Measurements from ENCODE around the gene TRABD2B.

DNA sequence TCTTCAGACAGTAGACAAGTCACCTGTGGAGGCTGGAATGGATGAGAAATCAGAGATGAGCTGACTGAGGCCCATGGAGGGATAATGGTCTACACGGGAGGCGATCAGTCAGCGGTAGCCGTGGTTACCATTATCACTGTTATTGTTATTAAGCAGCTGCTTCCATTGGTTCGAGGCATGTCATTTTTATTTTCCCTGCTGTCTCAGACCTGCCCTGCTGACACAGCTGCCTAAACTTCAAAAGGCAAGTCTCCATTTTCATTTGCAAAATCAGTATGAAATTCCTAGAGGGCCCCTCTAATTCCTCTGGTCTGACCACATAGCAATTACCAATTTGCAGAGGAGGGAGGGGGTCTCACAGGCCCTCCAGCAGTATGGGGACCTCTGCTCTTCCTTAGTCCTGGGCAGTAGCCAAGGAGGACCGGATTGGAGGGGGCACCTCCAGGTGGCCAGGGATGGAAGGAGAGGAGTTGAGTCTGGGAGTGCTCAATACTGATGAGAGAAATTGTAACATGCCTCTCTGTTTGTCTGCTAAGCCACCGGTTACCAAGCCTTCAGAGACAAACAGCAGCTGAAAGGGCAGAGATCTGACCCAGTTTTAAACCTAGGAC is 184.2 kb downstream of the TRABD2B start:
- TF ChIP-seq, protein P1, sequence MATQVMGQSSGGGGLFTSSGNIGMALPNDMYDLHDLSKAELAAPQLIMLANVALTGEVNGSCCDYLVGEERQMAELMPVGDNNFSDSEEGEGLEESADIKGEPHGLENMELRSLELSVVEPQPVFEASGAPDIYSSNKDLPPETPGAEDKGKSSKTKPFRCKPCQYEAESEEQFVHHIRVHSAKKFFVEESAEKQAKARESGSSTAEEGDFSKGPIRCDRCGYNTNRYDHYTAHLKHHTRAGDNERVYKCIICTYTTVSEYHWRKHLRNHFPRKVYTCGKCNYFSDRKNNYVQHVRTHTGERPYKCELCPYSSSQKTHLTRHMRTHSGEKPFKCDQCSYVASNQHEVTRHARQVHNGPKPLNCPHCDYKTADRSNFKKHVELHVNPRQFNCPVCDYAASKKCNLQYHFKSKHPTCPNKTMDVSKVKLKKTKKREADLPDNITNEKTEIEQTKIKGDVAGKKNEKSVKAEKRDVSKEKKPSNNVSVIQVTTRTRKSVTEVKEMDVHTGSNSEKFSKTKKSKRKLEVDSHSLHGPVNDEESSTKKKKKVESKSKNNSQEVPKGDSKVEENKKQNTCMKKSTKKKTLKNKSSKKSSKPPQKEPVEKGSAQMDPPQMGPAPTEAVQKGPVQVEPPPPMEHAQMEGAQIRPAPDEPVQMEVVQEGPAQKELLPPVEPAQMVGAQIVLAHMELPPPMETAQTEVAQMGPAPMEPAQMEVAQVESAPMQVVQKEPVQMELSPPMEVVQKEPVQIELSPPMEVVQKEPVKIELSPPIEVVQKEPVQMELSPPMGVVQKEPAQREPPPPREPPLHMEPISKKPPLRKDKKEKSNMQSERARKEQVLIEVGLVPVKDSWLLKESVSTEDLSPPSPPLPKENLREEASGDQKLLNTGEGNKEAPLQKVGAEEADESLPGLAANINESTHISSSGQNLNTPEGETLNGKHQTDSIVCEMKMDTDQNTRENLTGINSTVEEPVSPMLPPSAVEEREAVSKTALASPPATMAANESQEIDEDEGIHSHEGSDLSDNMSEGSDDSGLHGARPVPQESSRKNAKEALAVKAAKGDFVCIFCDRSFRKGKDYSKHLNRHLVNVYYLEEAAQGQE (IDR thresholded peaks at IDR 0.05; ENCODE audit: insufficient read depth in 1 of 2, low read depth in 2 of 2, low read length in 2 of 2): no peak
- no peak for TF ChIP-seq POLR2AphosphoS5 (IDR thresholded peaks at IDR 0.05; ENCODE audit: low read depth, low read length)

All from PFSK-1 (cell line).